ENCODE measurements around the gene SLC7A10.

Gene SLC7A10

DNA sequence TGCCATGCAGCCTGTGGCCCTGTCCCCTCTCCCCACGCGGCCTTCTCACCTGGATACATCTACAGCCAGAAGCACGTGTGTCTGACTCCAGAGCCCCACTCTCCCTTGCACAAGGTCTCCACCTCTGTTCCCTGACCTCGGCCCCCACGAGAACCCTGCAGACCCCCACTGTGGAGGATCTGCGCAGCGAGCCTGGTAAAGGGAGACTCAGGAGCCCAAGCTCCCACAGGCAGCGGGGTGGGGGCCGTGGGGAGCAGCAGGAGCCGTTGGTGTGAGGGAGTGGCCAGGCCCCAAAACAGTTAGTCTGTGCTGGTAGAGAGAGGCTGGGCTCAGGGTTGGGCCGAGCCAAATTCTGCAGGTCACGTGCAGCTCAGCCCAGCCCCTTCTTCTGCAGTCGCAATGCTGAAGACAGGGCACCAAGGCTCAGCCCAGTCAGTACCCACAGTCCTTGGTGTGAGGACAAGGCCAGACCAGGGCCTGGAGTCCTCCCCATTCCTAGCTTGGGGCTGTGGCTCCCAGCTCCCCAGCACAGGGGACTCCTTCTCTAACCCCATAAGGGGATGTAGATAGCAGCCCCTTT lies 28.7 kb upstream of the SLC7A10 start:
- H3K4me3 ChIP-seq (replicated peaks; ENCODE audit: low read depth, low read length): no peak overlapping the region
- TF ChIP-seq, protein P1, sequence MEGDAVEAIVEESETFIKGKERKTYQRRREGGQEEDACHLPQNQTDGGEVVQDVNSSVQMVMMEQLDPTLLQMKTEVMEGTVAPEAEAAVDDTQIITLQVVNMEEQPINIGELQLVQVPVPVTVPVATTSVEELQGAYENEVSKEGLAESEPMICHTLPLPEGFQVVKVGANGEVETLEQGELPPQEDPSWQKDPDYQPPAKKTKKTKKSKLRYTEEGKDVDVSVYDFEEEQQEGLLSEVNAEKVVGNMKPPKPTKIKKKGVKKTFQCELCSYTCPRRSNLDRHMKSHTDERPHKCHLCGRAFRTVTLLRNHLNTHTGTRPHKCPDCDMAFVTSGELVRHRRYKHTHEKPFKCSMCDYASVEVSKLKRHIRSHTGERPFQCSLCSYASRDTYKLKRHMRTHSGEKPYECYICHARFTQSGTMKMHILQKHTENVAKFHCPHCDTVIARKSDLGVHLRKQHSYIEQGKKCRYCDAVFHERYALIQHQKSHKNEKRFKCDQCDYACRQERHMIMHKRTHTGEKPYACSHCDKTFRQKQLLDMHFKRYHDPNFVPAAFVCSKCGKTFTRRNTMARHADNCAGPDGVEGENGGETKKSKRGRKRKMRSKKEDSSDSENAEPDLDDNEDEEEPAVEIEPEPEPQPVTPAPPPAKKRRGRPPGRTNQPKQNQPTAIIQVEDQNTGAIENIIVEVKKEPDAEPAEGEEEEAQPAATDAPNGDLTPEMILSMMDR (IDR thresholded peaks at IDR 0.05; ENCODE audit: low read length, missing control alignments): no peak
- no peak for DNase-seq (ENCODE audit: low read depth)

DNA sequence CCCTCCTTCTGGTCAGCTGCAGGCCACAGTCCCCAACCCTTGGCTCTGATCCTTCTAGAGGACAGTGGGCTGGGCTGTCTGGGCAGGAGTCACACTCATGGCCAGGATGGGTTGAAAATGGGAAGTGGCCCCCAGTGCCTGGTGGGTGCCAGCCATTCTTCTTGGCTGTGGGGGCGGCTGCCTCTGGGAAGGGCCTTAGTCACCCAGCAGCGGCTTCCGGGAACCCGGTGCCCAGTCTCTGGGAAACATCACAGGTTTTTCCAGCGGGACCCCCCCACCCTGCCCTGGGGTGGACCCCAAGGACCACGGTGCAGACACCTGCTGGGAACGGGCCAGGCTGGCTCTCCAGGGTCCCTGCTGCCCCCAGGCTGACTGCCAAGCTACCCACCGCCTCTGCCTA lies 27.3 kb upstream of the SLC7A10 start:
- H3K4me3 ChIP-seq (replicated peaks; ENCODE audit: low read depth, low read length): no peak overlapping the region
- no peak for DNase-seq (ENCODE audit: low read depth)
- TF ChIP-seq, protein P1 (IDR thresholded peaks at IDR 0.05; ENCODE audit: low read length, missing control alignments): no peak

DNA sequence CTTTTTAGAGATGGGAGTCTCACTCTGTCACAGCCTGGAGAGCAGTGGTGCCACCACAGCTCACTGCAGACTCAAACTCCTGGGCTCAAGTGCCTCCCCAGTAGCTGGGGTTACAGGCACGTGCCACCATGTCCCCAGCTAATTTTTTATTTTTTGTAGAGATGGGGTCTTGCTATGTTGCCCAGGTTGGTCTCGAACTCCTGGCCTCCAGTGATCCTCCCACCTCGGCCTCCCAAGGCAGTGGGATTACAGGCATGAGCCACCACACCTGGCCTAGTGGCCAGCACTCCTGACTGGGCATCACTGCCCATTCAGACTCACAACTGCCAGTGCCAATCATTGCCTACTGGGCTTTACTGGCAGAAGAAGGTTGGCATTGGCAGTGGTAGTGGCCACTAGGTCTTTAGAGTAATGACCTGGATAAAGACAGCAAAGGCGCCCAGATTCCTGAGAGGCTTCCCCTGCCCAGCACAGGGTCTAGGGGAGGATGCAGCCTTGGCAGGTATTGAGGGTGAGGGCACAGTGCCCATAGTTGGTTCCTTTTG lies 26.8 kb upstream of the SLC7A10 start:
- TF ChIP-seq, protein P1 (IDR thresholded peaks at IDR 0.05; ENCODE audit: low read length, missing control alignments): no peak
- DNase-seq (ENCODE audit: low read depth): no peak
- H3K4me3 ChIP-seq (replicated peaks; ENCODE audit: low read depth, low read length): no peak overlapping the region

DNA sequence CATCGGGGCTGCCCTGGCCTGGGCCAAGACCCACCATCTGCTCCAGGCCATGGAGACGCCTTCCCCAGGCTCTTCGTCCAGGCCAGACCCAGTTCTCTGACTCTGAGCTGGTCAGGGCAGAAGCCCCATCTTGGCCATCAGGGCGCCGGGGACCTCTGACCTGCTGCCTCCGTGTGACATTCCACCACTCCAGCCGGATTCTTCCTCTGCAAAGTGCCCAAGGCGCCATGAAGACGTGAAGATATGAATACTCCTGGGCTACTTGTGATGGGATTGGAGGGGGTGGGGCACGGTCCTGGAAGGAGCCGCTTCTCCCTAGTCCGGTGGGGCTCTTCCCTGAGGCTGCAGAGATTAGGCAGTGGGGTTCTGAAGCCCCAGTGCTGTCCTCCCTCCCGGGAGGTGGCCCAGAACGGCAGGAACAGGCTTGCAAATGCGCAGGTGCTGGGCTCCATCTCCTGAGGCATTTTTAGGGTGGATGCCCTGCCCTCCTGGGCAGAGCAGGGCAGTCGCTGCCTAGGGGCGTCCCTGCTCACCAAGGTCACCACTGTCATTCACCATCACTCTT lies 26.0 kb upstream of the SLC7A10 start:
- no peak for DNase-seq (ENCODE audit: low read depth)
- TF ChIP-seq, protein P1 (IDR thresholded peaks at IDR 0.05; ENCODE audit: low read length, missing control alignments): no peak
- H3K4me3 ChIP-seq (replicated peaks; ENCODE audit: low read depth, low read length): no peak overlapping the region

DNA sequence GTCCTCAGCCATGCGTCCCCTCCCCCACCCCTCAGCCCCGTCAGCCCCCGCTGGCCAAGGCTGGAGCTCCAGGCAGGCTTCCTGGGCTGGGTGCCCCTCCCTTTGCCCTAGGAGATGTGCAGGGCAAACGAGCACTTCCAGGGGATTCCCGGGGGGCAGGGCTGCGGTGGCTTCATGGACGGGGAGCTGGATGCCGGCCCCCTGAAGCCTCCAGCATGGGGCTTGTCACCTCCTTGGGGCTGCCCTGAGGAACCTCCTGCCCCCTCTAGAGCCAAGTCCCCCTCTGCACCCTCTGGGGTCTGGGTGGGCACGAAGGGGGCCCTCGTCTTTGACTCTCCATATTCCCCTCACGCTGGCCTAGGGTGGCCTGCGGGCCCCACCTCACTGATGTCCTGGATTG lies 25.4 kb upstream of the SLC7A10 start:
- TF ChIP-seq, protein P1 (IDR thresholded peaks at IDR 0.05; ENCODE audit: low read length, missing control alignments): no peak
- no peak for DNase-seq (ENCODE audit: low read depth)
- no peak overlapping the region for H3K4me3 ChIP-seq (replicated peaks; ENCODE audit: low read depth, low read length)

DNA sequence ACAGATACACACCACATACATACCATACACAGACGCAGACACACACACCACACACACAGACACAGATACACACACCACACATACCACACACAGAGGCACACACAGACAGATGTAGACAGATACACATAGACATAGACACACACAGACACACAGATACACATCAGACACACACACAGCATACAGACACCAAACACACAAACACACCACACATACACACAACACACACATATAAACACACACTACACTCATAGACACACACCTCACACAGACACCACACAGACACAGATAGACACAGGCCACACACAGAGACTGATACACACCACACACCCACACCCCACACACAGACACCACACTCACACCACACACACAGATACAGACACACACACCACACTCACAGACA lies 24.9 kb upstream of the SLC7A10 start:
- DNase-seq (ENCODE audit: low read depth): no peak
- TF ChIP-seq, protein P1 (IDR thresholded peaks at IDR 0.05; ENCODE audit: low read length, missing control alignments): no peak
- no peak overlapping the region for H3K4me3 ChIP-seq (replicated peaks; ENCODE audit: low read depth, low read length)
